NCI-H1694 (cell line): ENCODE results near the gene MTA3.

Experiments used
- DNase-seq: peaks from one replicate; lab custom pipeline; 2025; lab: John Stamatoyannopoulos, UW

Gene MTA3

GRCh38 chr2:42762823-42763804 is 194.7 kb downstream of the MTA3 start:
- no peak for DNase-seq

- DNase-seq = no peak
Observed at GRCh38 chr2:42764096-42764495, 195.7 kb downstream of the MTA3 start, which contains the start of gene OXER1. Gene OXER1, minus strand, starts transcription at chr2:42764135. Its CDS starts 73 bp downstream, at chr2:42764062.

GRCh38 chr2:42764901-42765300 is 196.5 kb downstream of the MTA3 start:
- no peak for DNase-seq

- DNase-seq = no peak
Observed at GRCh38 chr2:42765686-42766085, 197.3 kb downstream of the MTA3 start.

- DNase-seq = no peak
Observed at GRCh38 chr2:42767080-42767898, 198.9 kb downstream of the MTA3 start.

GRCh38 chr2:42767899-42768705 is 199.7 kb downstream of the MTA3 start:
- no peak for DNase-seq

- no peak for DNase-seq
Observed at GRCh38 chr2:42768706-42769256, 200.3 kb downstream of the MTA3 start.

- DNase-seq = no peak
Observed at GRCh38 chr2:42769583-42770287, 201.3 kb downstream of the MTA3 start.

GRCh38 chr2:42770288-42771131 is 202.1 kb downstream of the MTA3 start:
- DNase-seq = no peak

GRCh38 chr2:42771546-42772153 is 203.2 kb downstream of the MTA3 start:
- no peak for DNase-seq

- DNase-seq = no peak
Observed at GRCh38 chr2:42775186-42775585, 206.8 kb downstream of the MTA3 start.

GRCh38 chr2:42775810-42776209 is 207.4 kb downstream of the MTA3 start:
- no peak for DNase-seq

- no peak for DNase-seq
Observed at GRCh38 chr2:42777883-42778805, 209.7 kb downstream of the MTA3 start.

GRCh38 chr2:42781181-42781580 is 212.7 kb downstream of the MTA3 start:
- DNase-seq = no peak

- DNase-seq = no peak
Observed at GRCh38 chr2:42783511-42783910, 215.1 kb downstream of the MTA3 start.

GRCh38 chr2:42784204-42784880 is 215.9 kb downstream of the MTA3 start:
- no peak for DNase-seq

- DNase-seq = no peak
Observed at GRCh38 chr2:42786561-42787345, 218.3 kb downstream of the MTA3 start.
